ENCODE measurements around the gene WDR43.

DNA sequence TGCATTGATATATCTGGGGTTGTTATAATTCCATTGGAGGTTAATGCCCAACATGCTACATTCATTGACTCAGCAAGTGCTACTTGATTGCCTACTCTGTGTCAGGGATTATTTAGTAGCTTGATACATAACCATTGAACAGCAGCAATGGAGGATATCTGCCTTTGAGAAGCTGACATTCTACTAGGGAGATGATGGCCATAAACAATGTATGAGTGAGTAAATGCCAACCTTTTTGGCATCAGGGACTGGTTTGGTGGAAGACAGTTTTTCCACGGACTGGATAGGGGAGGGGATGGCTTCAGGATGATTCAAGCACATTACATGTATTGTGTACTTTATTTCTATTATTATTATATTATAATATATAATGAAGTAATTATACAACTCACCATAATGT is 54.7 kb downstream of the WDR43 start:
- TF ChIP-seq, protein P1, sequence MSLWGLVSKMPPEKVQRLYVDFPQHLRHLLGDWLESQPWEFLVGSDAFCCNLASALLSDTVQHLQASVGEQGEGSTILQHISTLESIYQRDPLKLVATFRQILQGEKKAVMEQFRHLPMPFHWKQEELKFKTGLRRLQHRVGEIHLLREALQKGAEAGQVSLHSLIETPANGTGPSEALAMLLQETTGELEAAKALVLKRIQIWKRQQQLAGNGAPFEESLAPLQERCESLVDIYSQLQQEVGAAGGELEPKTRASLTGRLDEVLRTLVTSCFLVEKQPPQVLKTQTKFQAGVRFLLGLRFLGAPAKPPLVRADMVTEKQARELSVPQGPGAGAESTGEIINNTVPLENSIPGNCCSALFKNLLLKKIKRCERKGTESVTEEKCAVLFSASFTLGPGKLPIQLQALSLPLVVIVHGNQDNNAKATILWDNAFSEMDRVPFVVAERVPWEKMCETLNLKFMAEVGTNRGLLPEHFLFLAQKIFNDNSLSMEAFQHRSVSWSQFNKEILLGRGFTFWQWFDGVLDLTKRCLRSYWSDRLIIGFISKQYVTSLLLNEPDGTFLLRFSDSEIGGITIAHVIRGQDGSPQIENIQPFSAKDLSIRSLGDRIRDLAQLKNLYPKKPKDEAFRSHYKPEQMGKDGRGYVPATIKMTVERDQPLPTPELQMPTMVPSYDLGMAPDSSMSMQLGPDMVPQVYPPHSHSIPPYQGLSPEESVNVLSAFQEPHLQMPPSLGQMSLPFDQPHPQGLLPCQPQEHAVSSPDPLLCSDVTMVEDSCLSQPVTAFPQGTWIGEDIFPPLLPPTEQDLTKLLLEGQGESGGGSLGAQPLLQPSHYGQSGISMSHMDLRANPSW (CRISPR knock-in tag; IDR thresholded peaks at IDR 0.05): no peak
- no peak for TF ChIP-seq USF2 (CRISPR knock-in tag; IDR thresholded peaks at IDR 0.05)
- no peak for TF ChIP-seq RBFOX2 (IDR thresholded peaks at IDR 0.05; ENCODE audit: low read depth, low read length)
